WTC11 (cell line): Measurements from ENCODE around the gene MAP4K1. TPM values are rescaled to one million over a fixed set of nuclear protein-coding genes. Genes with fewer than 3 reads are reported as not detected.

Source experiments
- ATAC-seq: fragments of 200-7000 bp; cut with Tn5 transposase; 2 replicates; pipeline ENCODE4 v1.10.0; 2021; ENCODE audit warnings: mild to moderate bottlenecking, moderate library complexity
- CTCF ChIA-PET: fragments of 300-600 bp; sonication (Branson Sonifier 250); formaldehyde crosslinking; loops from one replicate; lab custom pipeline; 2021; ENCODE audit warnings: antibody characterized with exemption; lab: Charles Lee
- POLR2A ChIA-PET: fragments of 350-600 bp; sonication (Branson Sonifier 250); formaldehyde crosslinking; loops from one replicate; lab custom pipeline; 2021; ENCODE audit warnings: antibody characterized with exemption; lab: Charles Lee
- DNase-seq: peaks from one replicate; pipeline ENCODE4 v3.0.0; 2021; ENCODE audit warnings: low spot score
- H3K27ac Mint-ChIP-seq: 2 replicates; pipeline ENCODE4 v1.8.0; 2021; ENCODE audit warnings: mixed read lengths
- H3K27me3 Mint-ChIP-seq: 2 replicates; pipeline ENCODE4 v1.8.0; 2021; ENCODE audit warnings: low read depth, mild to moderate bottlenecking, moderate library complexity, mixed read lengths
- H3K36me3 Mint-ChIP-seq: 2 replicates; pipeline ENCODE4 v1.8.0; 2021; ENCODE audit warnings: mixed read lengths
- H3K4me1 Mint-ChIP-seq: 2 replicates; pipeline ENCODE4 v1.8.0; 2022; ENCODE audit warnings: mixed read lengths
- H3K4me3 Mint-ChIP-seq: 2 replicates; pipeline ENCODE4 v1.8.0; 2021; ENCODE audit warnings: mild to moderate bottlenecking, moderate library complexity, mixed read lengths
- H3K9me3 Mint-ChIP-seq: 2 replicates; pipeline ENCODE4 v1.8.0; 2021; ENCODE audit warnings: mixed read lengths
- ATF2 ChIP-seq: sonication (generic); formaldehyde crosslinking; IDR thresholded peaks from 2 replicates; pipeline ENCODE4 v1.8.1; 2022; ENCODE audit warnings: low read depth, missing genetic modification reagents, borderline replicate concordance
- ATF6 ChIP-seq: sonication (generic); formaldehyde crosslinking; IDR thresholded peaks from 2 replicates; pipeline ENCODE4 v1.8.1; 2023; ENCODE audit warnings: mild to moderate bottlenecking, missing genetic modification reagents
- CREM ChIP-seq: sonication (generic); formaldehyde crosslinking; IDR thresholded peaks from 2 replicates; pipeline ENCODE4 v1.8.1; 2022; ENCODE audit warnings: mild to moderate bottlenecking, missing genetic modification reagents, moderate library complexity
- ERG ChIP-seq: fragments of 250-450 bp; sonication (Bioruptor Pico); IDR thresholded peaks from 2 replicates; pipeline ENCODE4 v1.8.0; 2021; ENCODE audit warnings: mild to moderate bottlenecking
- HMGXB4 ChIP-seq: sonication (generic); formaldehyde crosslinking; IDR thresholded peaks from 2 replicates; pipeline ENCODE4 v1.8.1; 2023; ENCODE audit warnings: mild to moderate bottlenecking, moderate library complexity, missing genetic modification reagents
- JAZF1 ChIP-seq: fragments of 250-450 bp; sonication (Bioruptor Pico); IDR thresholded peaks from 2 replicates; pipeline ENCODE4 v1.9.0; 2021; ENCODE audit warnings: moderate library complexity, mild to moderate bottlenecking, inconsistent platforms
- MAX ChIP-seq: sonication (generic); formaldehyde crosslinking; IDR thresholded peaks from 2 replicates; pipeline ENCODE4 v1.8.0; 2022; ENCODE audit warnings: mild to moderate bottlenecking, missing genetic modification reagents
- MLX ChIP-seq: sonication (generic); formaldehyde crosslinking; IDR thresholded peaks from 2 replicates; pipeline ENCODE4 v1.8.1; 2023; ENCODE audit warnings: mild to moderate bottlenecking, missing genetic modification reagents, moderate library complexity
- MYBL2 ChIP-seq: sonication (generic); formaldehyde crosslinking; IDR thresholded peaks from 2 replicates; pipeline ENCODE4 v1.8.1; 2023; ENCODE audit warnings: mild to moderate bottlenecking, moderate library complexity, missing genetic modification reagents
- PRDM15 ChIP-seq: sonication (generic); formaldehyde crosslinking; IDR thresholded peaks from 2 replicates; pipeline ENCODE4 v1.8.0; 2022; ENCODE audit warnings: missing genetic modification reagents
- SMAD4 ChIP-seq: sonication (generic); formaldehyde crosslinking; IDR thresholded peaks from 2 replicates; pipeline ENCODE4 v1.8.0; 2022; ENCODE audit warnings: mild to moderate bottlenecking, missing genetic modification reagents
- STAT6 ChIP-seq: sonication (generic); formaldehyde crosslinking; conservative IDR thresholded peaks from 2 replicates; pipeline ENCODE4 v1.8.1; 2023; ENCODE audit warnings: mild to moderate bottlenecking, low read depth, missing genetic modification reagents, moderate library complexity
- USF1 ChIP-seq: sonication (generic); formaldehyde crosslinking; IDR thresholded peaks from 2 replicates; pipeline ENCODE4 v1.8.0; 2022; ENCODE audit warnings: mild to moderate bottlenecking, missing genetic modification reagents
- ZMAT4 ChIP-seq: fragments of 250-450 bp; sonication (Bioruptor Pico); IDR thresholded peaks from 2 replicates; pipeline ENCODE4 v1.9.0; 2021; ENCODE audit warnings: mild to moderate bottlenecking
- ZNF263 ChIP-seq: sonication (generic); formaldehyde crosslinking; IDR thresholded peaks from 2 replicates; pipeline ENCODE4 v1.8.1; 2022; ENCODE audit warnings: low read depth, mild to moderate bottlenecking, moderate library complexity, missing genetic modification reagents
- ZNF416 ChIP-seq: fragments of 250-450 bp; sonication (Bioruptor Pico); IDR thresholded peaks from 2 replicates; pipeline ENCODE4 v1.9.0; 2021; ENCODE audit warnings: mild to moderate bottlenecking, inconsistent platforms
- ZSCAN18 ChIP-seq: fragments of 250-450 bp; sonication (Bioruptor Pico); IDR thresholded peaks from 2 replicates; pipeline ENCODE4 v2.1.2; 2022; ENCODE audit warnings: mild to moderate bottlenecking, moderate library complexity
- total RNA-seq: library from RNA; stranded (reverse); gene quantifications from 3 replicates; pipeline ENCODE4 v1.2.3, GENCODE V29; 2021

Gene MAP4K1
- total RNA-seq, 1 experiment from 2014 or later: 14.0 TPM

GRCh38 chr19:38561658-38562057, 56.1 kb downstream of the MAP4K1 start:
- no peak for TF ChIP-seq ATF6 (CRISPR knock-in tag)
- TF ChIP-seq MAX: no peak
- TF ChIP-seq ZNF263 (CRISPR knock-in tag): no peak
- no peak for TF ChIP-seq CREM
- no peak for TF ChIP-seq HMGXB4 (CRISPR knock-in tag)
- no peak for TF ChIP-seq PRDM15 (CRISPR knock-in tag)
- no peak for TF ChIP-seq ATF2 (CRISPR knock-in tag)
- no peak for TF ChIP-seq USF1 (CRISPR knock-in tag)
- TF ChIP-seq SMAD4: no peak
- no peak for TF ChIP-seq ERG (CRISPR knock-in tag)
- no peak for TF ChIP-seq MLX (CRISPR knock-in tag)
- no peak for TF ChIP-seq ZNF416 (CRISPR knock-in tag)
- DNase-seq: no peak
- H3K4me1 Mint-ChIP-seq: no peaks in the 10 kb centered on the region
- ChIA-PET POLR2A (no interaction called here), CTCF (no interaction called here)
- H3K4me3 Mint-ChIP-seq: no peak overlapping the region
- ATAC-seq: no peak
- no peak overlapping the region for H3K27ac Mint-ChIP-seq
- H3K36me3 Mint-ChIP-seq: peaks cover 16% of the 10 kb centered on the region
- H3K27me3 Mint-ChIP-seq: no peaks in the 10 kb centered on the region; the same call in 1 of the 2 replicates
- no peaks in the 10 kb centered on the region for H3K9me3 Mint-ChIP-seq

GRCh38 chr19:38561053-38561606, 56.6 kb downstream of the MAP4K1 start:
- Mint-ChIP-seq H3K9me3 (no peaks in the 10 kb centered on the region), H3K27me3 (no peaks in the 10 kb centered on the region; the same call in 1 of the 2 replicates), H3K4me3 (no peak overlapping the region), H3K27ac (no peak overlapping the region), H3K36me3 (peaks cover 16% of the 10 kb centered on the region), H3K4me1 (no peaks in the 10 kb centered on the region)
- DNase-seq: no peak
- ATAC-seq: no peak
- CTCF ChIA-PET: interaction anchor here (0.7 kb wide), 1 partner anchor 161 kb away, joined by 6 read pairs; no protein-coding TSS in a partner anchor
- POLR2A ChIA-PET: no interaction called here
- TF ChIP-seq ZMAT4 (CRISPR knock-in tag) (no peak), STAT6 (CRISPR knock-in tag) (no peak), JAZF1 (CRISPR knock-in tag) (no peak), ZSCAN18 (CRISPR knock-in tag) (no peak), MYBL2 (CRISPR knock-in tag) (no peak)
